PC-9 (cell line): ENCODE data around the gene PDE6D. TPM values are rescaled to one million over a fixed set of nuclear protein-coding genes. Genes with fewer than 3 reads are reported as not detected.

Experiments
- BruUV-seq: library from RNA; stranded (reverse); fragments of 400-500 nt; replicated peaks from 2 replicates; lab custom pipeline; 2021; lab: Mats Ljungman, UMichigan
- CTCF ChIA-PET: fragments of 300-600 bp; sonication (Branson Sonifier 250); formaldehyde crosslinking; loops from one replicate; lab custom pipeline; 2022; ENCODE audit warnings: antibody characterized with exemption; lab: Charles Lee
- POLR2A ChIA-PET: fragments of 300-600 bp; sonication (Branson Sonifier 250); formaldehyde crosslinking; loops from one replicate; lab custom pipeline; 2022; ENCODE audit warnings: antibody characterized with exemption; ENCODE audit not compliant: unreplicated experiment; lab: Charles Lee
- DNase-seq, 2 experiments: peaks; one replicate each; pipeline versions ENCODE4 v3.0.0 to v3.0.0-alpha.2; 2015 to 2022; ENCODE audit warnings: mixed read lengths in 1 of 2
- H2AFZ ChIP-seq: fragments of 200-600 bp; sonication (generic); 2 replicates; pipeline ENCODE4 v1.8.1; 2017; ENCODE audit warnings: antibody characterized with exemption
- H3F3A ChIP-seq: fragments of 200-600 bp; sonication (generic); 2 replicates; pipeline ENCODE4 v1.8.1; 2017; ENCODE audit warnings: antibody characterized with exemption, mild to moderate bottlenecking, low read depth; ENCODE audit not compliant: insufficient read depth
- H3K27ac ChIP-seq: fragments of 200-600 bp; sonication (generic); 2 replicates; pipeline ENCODE4 v1.6.1; 2016; ENCODE audit warnings: mixed run types
- H3K27me3 ChIP-seq: fragments of 200-600 bp; sonication (generic); 2 replicates; pipeline ENCODE4 v1.6.1; 2016; ENCODE audit warnings: low read depth, mixed run types; ENCODE audit not compliant: insufficient read depth
- H3K36me3 ChIP-seq: fragments of 200-600 bp; sonication (generic); 2 replicates; pipeline ENCODE4 v1.6.1; 2016; ENCODE audit warnings: low read depth, mixed run types
- H3K4me1 ChIP-seq: fragments of 200-600 bp; sonication (generic); replicated peaks from 2 replicates; pipeline ENCODE4 v1.6.1; 2016; ENCODE audit warnings: mixed run types; ENCODE audit not compliant: insufficient read depth
- H3K4me2 ChIP-seq: fragments of 200-600 bp; sonication (generic); 2 replicates; pipeline ENCODE4 v1.6.1; 2017; ENCODE audit warnings: mixed run types
- H3K4me3 ChIP-seq: fragments of 200-600 bp; sonication (generic); 2 replicates; pipeline ENCODE4 v1.6.1; 2016; ENCODE audit warnings: mixed run types
- H3K79me2 ChIP-seq: fragments of 200-600 bp; sonication (generic); 2 replicates; pipeline ENCODE4 v1.6.1; 2017; ENCODE audit warnings: low read depth, mixed run types
- H3K9me2 ChIP-seq: fragments of 200-600 bp; sonication (generic); 2 replicates; pipeline ENCODE4 v1.8.1; 2017; ENCODE audit warnings: mild to moderate bottlenecking; ENCODE audit not compliant: insufficient read depth
- H3K9me3 ChIP-seq: fragments of 200-600 bp; sonication (generic); 2 replicates; pipeline ENCODE4 v1.8.1; 2016; ENCODE audit warnings: low read depth; ENCODE audit not compliant: insufficient read depth
- H4K20me1 ChIP-seq: fragments of 200-600 bp; sonication (generic); 2 replicates; pipeline ENCODE4 v1.8.1; 2017; ENCODE audit not compliant: insufficient read depth
- EZH2 ChIP-seq: fragments of 200-600 bp; sonication (generic); IDR thresholded peaks from 2 replicates; pipeline ENCODE4 v1.8.0; 2017; ENCODE audit warnings: antibody characterized with exemption, low read depth
- intact Hi-C: fragments of 100-400 bp; cut with micrococcal nuclease; formaldehyde crosslinking; loops from one replicate; pipeline ENCODE4 v1.10.0; 2022; ENCODE audit not compliant: unreplicated experiment
- total RNA-seq: library from RNA; stranded (reverse); gene quantifications from 2 replicates; pipeline ENCODE4 v1.2.3, GENCODE V29; 2021
- TF ChIP-seq, protein P1 (sequence below): fragments of 200-600 bp; sonication (generic); conservative IDR thresholded peaks from 2 replicates; pipeline ENCODE4 v1.6.1; 2017; ENCODE audit warnings: mixed run types, antibody characterized with exemption, mild to moderate bottlenecking, moderate library complexity

PDE6D gene
- total RNA-seq, 1 experiment from 2014 or later: 32.2 TPM

DNA sequence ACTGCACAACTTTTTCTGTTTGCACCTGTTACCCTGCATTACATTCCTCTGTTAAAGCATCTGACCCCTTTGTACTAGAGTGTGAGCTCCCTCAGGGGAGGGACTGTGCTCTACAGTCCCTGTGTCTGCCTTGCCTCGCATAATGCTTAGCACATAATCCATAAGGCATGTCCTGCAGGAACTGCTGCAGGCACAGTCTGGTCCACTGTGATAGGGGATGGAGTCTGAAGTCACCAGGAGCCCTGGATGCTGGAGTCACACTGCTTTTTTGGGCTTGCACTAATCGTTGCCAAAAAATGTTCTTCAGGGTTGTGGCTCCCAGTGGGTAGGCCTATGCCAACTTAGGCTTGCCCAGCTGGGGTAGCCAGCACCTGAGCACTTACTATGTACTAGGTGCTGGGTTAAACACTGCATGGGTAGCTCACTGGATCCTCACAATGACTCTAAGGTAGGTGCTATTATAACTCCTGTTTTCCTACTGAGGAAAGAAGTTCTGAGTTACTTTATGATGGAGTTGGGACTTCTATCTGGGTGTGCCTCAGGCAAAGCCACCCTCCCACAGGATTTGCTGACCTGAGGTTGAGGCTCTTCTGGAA is 38.5 kb upstream of the PDE6D start:
- Histone ChIP-seq H3F3A (no peaks in the 10 kb centered on the region), H3K79me2 (no peaks in the 10 kb centered on the region), H2AFZ (no peak overlapping the region), H3K4me3 (no peak overlapping the region), H3K9me2 (no peaks in the 10 kb centered on the region), H4K20me1 (no peaks in the 10 kb centered on the region), H3K36me3 (no peaks in the 10 kb centered on the region), H3K27ac (no peak overlapping the region), H3K9me3 (no peaks in the 10 kb centered on the region), H3K4me2 (no peak overlapping the region), H3K4me1 (no peaks in the 10 kb centered on the region), H3K27me3 (peaks cover 38% of the 10 kb centered on the region)
- ChIA-PET CTCF (interaction anchor here (0.5 kb wide), 1 partner anchor 63 kb away, joined by 3 read pairs; no protein-coding TSS in a partner anchor), POLR2A (no interaction called here)
- no peak for DNase-seq
- BruUV-seq: no TSS peak
- intact Hi-C loops: no loop called here
- TF ChIP-seq EZH2: no peak
- TF ChIP-seq, protein P1, sequence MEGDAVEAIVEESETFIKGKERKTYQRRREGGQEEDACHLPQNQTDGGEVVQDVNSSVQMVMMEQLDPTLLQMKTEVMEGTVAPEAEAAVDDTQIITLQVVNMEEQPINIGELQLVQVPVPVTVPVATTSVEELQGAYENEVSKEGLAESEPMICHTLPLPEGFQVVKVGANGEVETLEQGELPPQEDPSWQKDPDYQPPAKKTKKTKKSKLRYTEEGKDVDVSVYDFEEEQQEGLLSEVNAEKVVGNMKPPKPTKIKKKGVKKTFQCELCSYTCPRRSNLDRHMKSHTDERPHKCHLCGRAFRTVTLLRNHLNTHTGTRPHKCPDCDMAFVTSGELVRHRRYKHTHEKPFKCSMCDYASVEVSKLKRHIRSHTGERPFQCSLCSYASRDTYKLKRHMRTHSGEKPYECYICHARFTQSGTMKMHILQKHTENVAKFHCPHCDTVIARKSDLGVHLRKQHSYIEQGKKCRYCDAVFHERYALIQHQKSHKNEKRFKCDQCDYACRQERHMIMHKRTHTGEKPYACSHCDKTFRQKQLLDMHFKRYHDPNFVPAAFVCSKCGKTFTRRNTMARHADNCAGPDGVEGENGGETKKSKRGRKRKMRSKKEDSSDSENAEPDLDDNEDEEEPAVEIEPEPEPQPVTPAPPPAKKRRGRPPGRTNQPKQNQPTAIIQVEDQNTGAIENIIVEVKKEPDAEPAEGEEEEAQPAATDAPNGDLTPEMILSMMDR: no peak

DNA sequence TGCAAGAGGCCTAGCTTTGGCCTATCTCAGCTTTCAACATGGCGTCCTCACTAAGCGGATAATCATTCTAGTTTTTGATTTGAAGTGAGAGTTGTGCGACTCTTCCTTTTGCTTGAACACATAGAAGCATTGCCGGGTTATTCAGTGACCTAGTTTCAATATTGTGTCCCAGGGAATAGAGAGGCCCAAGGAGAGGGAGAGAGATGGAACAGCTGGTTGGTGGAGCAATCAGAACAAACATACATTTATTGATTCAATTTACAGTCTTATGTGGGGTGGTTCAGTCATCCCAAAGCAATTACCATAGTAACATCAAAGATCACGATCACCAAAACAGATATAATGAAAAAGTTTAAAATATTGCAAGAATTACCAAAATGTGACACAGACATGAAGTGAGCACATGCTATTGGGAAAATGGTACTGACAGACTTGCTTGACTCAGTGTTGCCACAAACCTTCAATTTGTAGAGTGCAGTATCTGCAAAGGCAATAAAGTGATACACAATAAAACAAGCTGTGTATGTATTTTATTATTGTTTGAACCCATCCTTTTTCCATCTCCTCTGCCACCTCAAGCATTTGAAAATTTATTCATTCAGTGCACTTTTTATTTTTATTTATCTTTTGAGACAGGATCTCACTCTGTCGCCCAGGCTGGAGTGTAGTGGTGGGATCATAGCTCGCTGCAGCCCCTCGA is 35.4 kb upstream of the PDE6D start:
- CTCF ChIA-PET: no interaction called here
- no peaks in the 10 kb centered on the region for H3K36me3 ChIP-seq
- H3K9me2 ChIP-seq: no peaks in the 10 kb centered on the region
- H3K9me3 ChIP-seq: no peaks in the 10 kb centered on the region
- no peaks in the 10 kb centered on the region for H3K79me2 ChIP-seq
- H3K27me3 ChIP-seq: peaks cover 22% of the 10 kb centered on the region; the same call in 1 of the 2 replicates
- H3K4me2 ChIP-seq: no peak overlapping the region
- no peak for DNase-seq
- H3K4me1 ChIP-seq: no peaks in the 10 kb centered on the region
- no peak overlapping the region for H3K4me3 ChIP-seq
- TF ChIP-seq EZH2: no peak
- TF ChIP-seq, protein P1: no peak
- intact Hi-C loops: no loop called here
- no TSS peak for BruUV-seq
- H2AFZ ChIP-seq: no peak overlapping the region
- no peaks in the 10 kb centered on the region for H3F3A ChIP-seq
- POLR2A ChIA-PET: no interaction called here
- no peaks in the 10 kb centered on the region for H4K20me1 ChIP-seq
- no peak overlapping the region for H3K27ac ChIP-seq

DNA sequence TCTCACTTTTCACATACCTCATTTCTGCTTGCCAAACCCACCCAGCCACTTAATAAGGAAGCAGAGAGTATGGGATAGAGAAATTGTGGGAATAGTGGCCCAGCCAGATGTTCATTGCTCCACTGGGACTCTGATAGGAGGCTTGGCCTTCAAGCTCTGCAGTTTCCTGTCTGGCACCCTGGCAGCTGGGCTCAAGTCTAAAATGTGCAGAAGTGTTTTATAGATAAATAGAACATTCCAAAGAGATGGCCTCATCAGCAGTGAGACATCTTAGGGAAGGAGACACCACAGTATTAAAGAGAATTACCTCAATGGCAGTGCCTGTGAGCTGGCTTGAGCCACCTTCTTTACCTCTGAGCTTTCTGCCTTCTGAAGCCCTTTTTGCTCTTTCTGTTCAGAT is 29.8 kb upstream of the PDE6D start:
- Histone ChIP-seq H3K9me2 (no peaks in the 10 kb centered on the region), H3K4me3 (no peak overlapping the region), H3K4me1 (no peaks in the 10 kb centered on the region), H3K36me3 (no peaks in the 10 kb centered on the region), H3K27me3 (no peaks in the 10 kb centered on the region), H2AFZ (no peak overlapping the region), H4K20me1 (no peaks in the 10 kb centered on the region; the same call in 1 of the 2 replicates), H3F3A (no peaks in the 10 kb centered on the region; the same call in 1 of the 2 replicates), H3K27ac (no peak overlapping the region), H3K79me2 (no peaks in the 10 kb centered on the region), H3K4me2 (no peak overlapping the region), H3K9me3 (no peaks in the 10 kb centered on the region)
- BruUV-seq: no TSS peak
- no peak for DNase-seq
- TF ChIP-seq, protein P1: no peak
- no peak for TF ChIP-seq EZH2
- intact Hi-C loops: no loop called here
- POLR2A ChIA-PET: no interaction called here
- CTCF ChIA-PET: no interaction called here
